Astrocyte (in vitro differentiated cells and primary cell): ENCODE data around the gene RPP38. TPM values are rescaled to one million over a fixed set of nuclear protein-coding genes. Genes with fewer than 3 reads are reported as not detected.

Experiments
- DNase-seq: peaks from one replicate; pipeline ENCODE4 v3.0.0-alpha.2; 2010; ENCODE audit warnings: low read depth
- FAIRE-seq: peaks from 2 replicates; lab custom pipeline; 2011; peaks lifted over from hg19 to GRCh38; lab: Jason Lieb, UNC
- H2AFZ ChIP-seq: 2 replicates; pipeline ENCODE4 v1.6.0; 2012; ENCODE audit warnings: low read depth, low read length, inconsistent platforms
- H3K27ac ChIP-seq: 2 replicates; pipeline ENCODE4 v1.5.1; 2011; ENCODE audit warnings: low read depth, low read length, inconsistent platforms
- H3K27me3 ChIP-seq: 2 replicates; pipeline ENCODE4 v1.6.0; 2011; ENCODE audit warnings: low read length, inconsistent platforms; ENCODE audit not compliant: insufficient read depth
- H3K36me3 ChIP-seq: 2 replicates; pipeline ENCODE4 v1.5.1; 2011; ENCODE audit warnings: low read length, inconsistent platforms; ENCODE audit not compliant: insufficient read depth
- H3K4me1 ChIP-seq: 2 replicates; pipeline ENCODE4 v1.5.1; 2011; ENCODE audit warnings: low read length, inconsistent platforms; ENCODE audit not compliant: insufficient read depth
- H3K4me2 ChIP-seq: 2 replicates; pipeline ENCODE4 v1.6.0; 2012; ENCODE audit warnings: low read length, inconsistent platforms
- H3K4me3 ChIP-seq: 2 replicates; pipeline ENCODE4 v1.5.1; 2011; ENCODE audit warnings: low read depth, mild to moderate bottlenecking, low read length, inconsistent platforms; ENCODE audit not compliant: insufficient read depth
- H3K79me2 ChIP-seq: 2 replicates; pipeline ENCODE4 v1.6.0; 2012; ENCODE audit warnings: mild to moderate bottlenecking, low read length, inconsistent platforms; ENCODE audit not compliant: insufficient read depth
- H3K9ac ChIP-seq: 2 replicates; pipeline ENCODE4 v1.6.0; 2012; ENCODE audit warnings: mild to moderate bottlenecking, low read length, inconsistent platforms
- H3K9me3 ChIP-seq: 2 replicates; pipeline ENCODE4 v1.5.1; 2012; ENCODE audit warnings: low read depth, mild to moderate bottlenecking, low read length, inconsistent platforms; ENCODE audit not compliant: insufficient read depth
- H4K20me1 ChIP-seq: 2 replicates; pipeline ENCODE4 v1.6.0; 2012; ENCODE audit warnings: low read length, inconsistent platforms; ENCODE audit not compliant: insufficient read depth
- H3K27ac Mint-ChIP-seq: one replicate; pipeline ENCODE4 v1.8.0; 2021; ENCODE audit warnings: mild to moderate bottlenecking, mixed read lengths; ENCODE audit not compliant: unreplicated experiment
- H3K27me3 Mint-ChIP-seq: one replicate; pipeline ENCODE4 v1.8.0; 2021; ENCODE audit warnings: low read depth, mixed read lengths; ENCODE audit not compliant: unreplicated experiment
- H3K36me3 Mint-ChIP-seq: one replicate; pipeline ENCODE4 v1.8.0; 2021; ENCODE audit warnings: low read depth, mixed read lengths; ENCODE audit not compliant: unreplicated experiment
- H3K4me1 Mint-ChIP-seq: one replicate; pipeline ENCODE4 v1.8.0; 2021; ENCODE audit warnings: low read depth, mixed read lengths; ENCODE audit not compliant: unreplicated experiment
- H3K4me3 Mint-ChIP-seq: one replicate; pipeline ENCODE4 v1.8.0; 2021; ENCODE audit warnings: mild to moderate bottlenecking, moderate library complexity, mixed read lengths; ENCODE audit not compliant: unreplicated experiment
- H3K9me3 Mint-ChIP-seq: one replicate; pipeline ENCODE4 v1.8.0; 2021; ENCODE audit warnings: mild to moderate bottlenecking, mixed read lengths; ENCODE audit not compliant: unreplicated experiment
- CTCF ChIP-seq: IDR thresholded peaks from 2 replicates; pipeline ENCODE4 v1.5.1; 2011; ENCODE audit warnings: low read depth, mild to moderate bottlenecking, inconsistent platforms, low read length, moderate library complexity; ENCODE audit not compliant: insufficient read depth
- EZH2 ChIP-seq: IDR thresholded peaks from 2 replicates; pipeline ENCODE4 v1.6.1; 2012; ENCODE audit warnings: mild to moderate bottlenecking, low read length, inconsistent platforms; ENCODE audit not compliant: insufficient read depth
- total RNA-seq: library from RNA; stranded (reverse); gene quantifications from 2 replicates; pipeline ENCODE4 v1.2.1, GENCODE V29; 2021

RPP38 gene
- total RNA-seq, 1 donor from 2014 or later: 17.6 TPM

DNA sequence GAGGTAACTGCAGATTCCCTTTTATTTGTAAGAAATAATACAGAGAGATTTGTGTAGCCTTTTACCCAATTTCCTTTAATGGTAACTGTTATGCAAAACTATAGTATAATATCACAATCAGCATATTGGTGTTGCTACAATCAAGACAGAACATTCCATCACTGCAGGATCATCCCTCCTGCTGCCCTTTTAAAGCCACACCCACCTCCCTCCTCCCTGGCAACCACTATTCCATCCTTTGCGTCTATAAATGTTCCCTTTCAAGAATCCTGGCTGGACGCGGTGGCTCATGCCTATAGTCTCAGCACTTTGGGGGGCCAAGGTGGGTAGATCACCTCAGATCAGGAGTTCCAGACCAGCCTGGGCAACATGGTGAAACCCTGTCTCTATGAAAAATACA is 21.7 kb upstream of the RPP38 start:
- H4K20me1 ChIP-seq: no peaks in the 10 kb centered on the region
- H3K79me2 ChIP-seq: no peaks in the 10 kb centered on the region
- peaks cover 4% of the 10 kb centered on the region for H3K9me3 ChIP-seq
- TF ChIP-seq EZH2 (no peak), CTCF (no peak)
- FAIRE-seq (no peak), DNase-seq (no peak)
- H3K36me3 ChIP-seq: no peaks in the 10 kb centered on the region
- no peaks in the 10 kb centered on the region for H3K27me3 ChIP-seq
- H3K9ac ChIP-seq: no peak overlapping the region
- no peak overlapping the region for H3K27ac ChIP-seq
- H2AFZ ChIP-seq: no peak overlapping the region
- no peak overlapping the region for H3K4me2 ChIP-seq
- H3K4me1 Mint-ChIP-seq: no peaks in the 10 kb centered on the region
- H3K9me3 Mint-ChIP-seq: peaks cover 10% of the 10 kb centered on the region
- no peak overlapping the region for H3K4me3 Mint-ChIP-seq
- no peak overlapping the region for H3K27ac Mint-ChIP-seq
- H3K4me3 ChIP-seq: no peak overlapping the region
- peaks cover 8% of the 10 kb centered on the region for H3K36me3 Mint-ChIP-seq
- H3K4me1 ChIP-seq: no peaks in the 10 kb centered on the region
- no peaks in the 10 kb centered on the region for H3K27me3 Mint-ChIP-seq

DNA sequence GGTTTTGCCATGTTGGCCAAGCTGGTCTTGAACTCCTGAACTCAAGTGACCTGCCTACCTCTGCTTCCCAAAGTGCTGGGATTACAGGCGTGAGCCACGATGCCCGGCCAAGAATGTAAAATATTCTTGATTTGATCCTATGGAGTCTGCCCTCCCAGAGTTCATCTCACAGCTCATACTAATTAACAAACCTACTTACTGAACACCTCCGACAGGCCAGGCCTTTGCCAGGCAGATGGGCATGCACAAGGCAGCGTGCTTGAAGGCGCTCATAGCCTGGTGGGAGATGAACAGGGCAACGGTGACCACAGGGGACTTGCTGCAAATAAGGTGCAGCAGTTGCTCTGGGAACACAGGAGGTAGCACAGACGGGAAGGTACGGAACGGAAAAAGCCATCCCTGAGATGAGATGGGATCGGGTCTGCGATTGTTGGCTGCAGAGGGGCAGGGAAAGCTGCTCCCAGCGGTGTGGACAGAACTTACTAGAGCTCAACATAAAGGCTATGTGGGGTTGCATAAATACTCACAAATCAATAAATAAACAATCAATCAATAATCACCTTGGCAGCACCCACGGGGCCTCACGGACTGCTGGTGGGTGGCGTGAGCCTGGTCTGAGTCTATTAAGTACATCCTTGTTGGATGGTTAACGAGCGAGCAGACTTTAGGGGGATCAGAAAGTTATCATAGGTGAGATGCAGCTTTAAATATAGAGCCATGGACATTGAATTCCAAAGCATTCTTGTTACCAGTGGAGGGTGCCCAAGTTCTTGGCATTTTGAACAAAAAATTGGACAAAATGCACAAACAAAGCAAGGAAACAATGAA is 13.3 kb upstream of the RPP38 start:
- Histone ChIP-seq H3K4me2 (peak overlapping the region; percentile 86), H3K36me3 (no peaks in the 10 kb centered on the region), H3K9ac (peak overlapping the region; percentile 75), H3K9me3 (no peaks in the 10 kb centered on the region), H2AFZ (peak overlapping the region; percentile 88), H3K4me3 (peak overlapping the region; percentile 73), H3K27me3 (no peaks in the 10 kb centered on the region), H3K27ac (peak overlapping the region; percentile 43), H3K4me1 (peaks cover 8% of the 10 kb centered on the region), H3K79me2 (no peaks in the 10 kb centered on the region), H4K20me1 (no peaks in the 10 kb centered on the region)
- no peak for TF ChIP-seq EZH2
- TF ChIP-seq CTCF: no peak
- DNase-seq (no peak), FAIRE-seq (no peak)
- Mint-ChIP-seq H3K27ac (no peak overlapping the region), H3K36me3 (no peaks in the 10 kb centered on the region), H3K4me1 (no peaks in the 10 kb centered on the region), H3K4me3 (no peak overlapping the region), H3K27me3 (peaks cover 6% of the 10 kb centered on the region), H3K9me3 (no peaks in the 10 kb centered on the region)

- Histone ChIP-seq H3K9me3 (no peaks in the 10 kb centered on the region), H3K36me3 (no peaks in the 10 kb centered on the region), H2AFZ (peak overlapping the region; percentile 88), H3K9ac (peak overlapping the region; percentile 75), H3K4me3 (peak overlapping the region; percentile 73), H4K20me1 (no peaks in the 10 kb centered on the region), H3K4me2 (peak overlapping the region; percentile 86), H3K27ac (peak overlapping the region; percentile 43), H3K4me1 (peaks cover 8% of the 10 kb centered on the region), H3K27me3 (no peaks in the 10 kb centered on the region), H3K79me2 (no peaks in the 10 kb centered on the region)
- H3K9me3 Mint-ChIP-seq: no peaks in the 10 kb centered on the region
- peaks cover 6% of the 10 kb centered on the region for H3K27me3 Mint-ChIP-seq
- DNase-seq (peak; percentile 99), FAIRE-seq (peak; percentile 78)
- no peak overlapping the region for H3K27ac Mint-ChIP-seq
- H3K36me3 Mint-ChIP-seq: no peaks in the 10 kb centered on the region
- H3K4me1 Mint-ChIP-seq: no peaks in the 10 kb centered on the region
- TF ChIP-seq CTCF (no peak), EZH2 (peak; percentile 74)
- H3K4me3 Mint-ChIP-seq: no peak overlapping the region
These were observed 12.6 kb upstream of the RPP38 start for GRCh38 chr10:15084502-15084922.
